Caco-2 (cell line): ENCODE measurements around the gene ABCF2. TPM values are rescaled to one million over a fixed set of nuclear protein-coding genes. Genes with fewer than 3 reads are reported as not detected.

Experiments
- BruUV-seq: library from RNA; stranded (reverse); fragments of 400-500 nt; replicated peaks from 2 replicates; lab custom pipeline; 2021; lab: Mats Ljungman, UMichigan
- CTCF ChIA-PET: fragments of 300-600 bp; sonication (Branson Sonifier 250); formaldehyde crosslinking; loops from one replicate; lab custom pipeline; 2022; ENCODE audit warnings: antibody characterized with exemption; lab: Charles Lee
- POLR2A ChIA-PET: fragments of 300-600 bp; sonication (Branson Sonifier 250); formaldehyde crosslinking; loops from one replicate; lab custom pipeline; 2022; ENCODE audit warnings: antibody characterized with exemption; lab: Charles Lee
- DNase-seq, 2 experiments: peaks; one replicate each; pipeline versions ENCODE4 v3.0.0 to v3.0.0-alpha.2; 2020 to 2022
- H3K27me3 ChIP-seq: replicated peaks from 2 replicates; pipeline ENCODE4 v1.6.0; 2011; ENCODE audit warnings: low read length; ENCODE audit not compliant: control insufficient read depth, insufficient read depth
- H3K36me3 ChIP-seq: 2 replicates; pipeline ENCODE4 v1.5.1; 2011; ENCODE audit warnings: low read length; ENCODE audit not compliant: control insufficient read depth, insufficient read depth
- H3K4me1 ChIP-seq: fragments of 250-450 bp; sonication (Bioruptor Pico); 2 replicates; pipeline ENCODE4 v1.5.1; 2020; ENCODE audit warnings: mild to moderate bottlenecking
- H3K4me3 ChIP-seq: 2 replicates; pipeline ENCODE4 v1.5.1; 2011; ENCODE audit warnings: low read depth, mild to moderate bottlenecking, control low read depth, low read length
- H3K9me3 ChIP-seq: fragments of 250-450 bp; sonication (Bioruptor Pico); 2 replicates; pipeline ENCODE4 v1.5.1; 2020; ENCODE audit warnings: mild to moderate bottlenecking, moderate library complexity
- H3K27ac Mint-ChIP-seq: one replicate; pipeline ENCODE4 v1.8.0; 2022; ENCODE audit warnings: mixed read lengths; ENCODE audit not compliant: unreplicated experiment
- H3K27me3 Mint-ChIP-seq: one replicate; pipeline ENCODE4 v1.8.0; 2022; ENCODE audit warnings: mixed read lengths; ENCODE audit not compliant: insufficient read depth, unreplicated experiment
- H3K36me3 Mint-ChIP-seq: one replicate; pipeline ENCODE4 v1.8.0; 2022; ENCODE audit warnings: mild to moderate bottlenecking, mixed read lengths; ENCODE audit not compliant: insufficient read depth, unreplicated experiment
- H3K4me1 Mint-ChIP-seq: one replicate; pipeline ENCODE4 v1.8.0; 2022; ENCODE audit warnings: low read depth, mixed read lengths; ENCODE audit not compliant: unreplicated experiment
- H3K4me3 Mint-ChIP-seq: one replicate; pipeline ENCODE4 v1.8.0; 2022; ENCODE audit warnings: mild to moderate bottlenecking, moderate library complexity, mixed read lengths; ENCODE audit not compliant: unreplicated experiment
- H3K9me3 Mint-ChIP-seq: one replicate; pipeline ENCODE4 v1.8.0; 2022; ENCODE audit warnings: mixed read lengths; ENCODE audit not compliant: unreplicated experiment
- intact Hi-C: fragments of 100-400 bp; cut with micrococcal nuclease; formaldehyde crosslinking; loops from one replicate; pipeline ENCODE4 v1.10.0; 2022; ENCODE audit not compliant: unreplicated experiment
- total RNA-seq: library from RNA; stranded (reverse); gene quantifications from 2 replicates; pipeline ENCODE4 v1.2.3, GENCODE V29; 2022
- TF ChIP-seq, protein P1 (sequence below), 2 experiments: fragments of 200-600 bp in 1 of 2; IDR thresholded peaks; 1 replicate in 1 of 2; 2 replicates in 1 of 2; pipeline versions ENCODE4 v1.5.1 to v1.8.0; 2011 to 2022; ENCODE audit warnings: antibody characterized with exemption in 1 of 2, control low read depth in 1 of 2, inconsistent platforms in 1 of 2, low read depth in 1 of 2, low read length in 1 of 2, mild to moderate bottlenecking in 1 of 2, moderate library complexity in 1 of 2; ENCODE audit not compliant: insufficient read depth in 1 of 2, severe bottlenecking in 1 of 2, unreplicated experiment in 1 of 2

ABCF2 gene
- total RNA-seq, 1 experiment from 2014 or later, result 57.8 TPM

- Mint-ChIP-seq H3K4me3 (no peak overlapping the region), H3K4me1 (peaks cover 19% of the 10 kb centered on the region), H3K9me3 (no peaks in the 10 kb centered on the region), H3K36me3 (no peaks in the 10 kb centered on the region), H3K27me3 (peaks cover 32% of the 10 kb centered on the region), H3K27ac (no peak overlapping the region)
- H3K36me3 ChIP-seq, result no peaks in the 10 kb centered on the region
- TF ChIP-seq, protein P1, sequence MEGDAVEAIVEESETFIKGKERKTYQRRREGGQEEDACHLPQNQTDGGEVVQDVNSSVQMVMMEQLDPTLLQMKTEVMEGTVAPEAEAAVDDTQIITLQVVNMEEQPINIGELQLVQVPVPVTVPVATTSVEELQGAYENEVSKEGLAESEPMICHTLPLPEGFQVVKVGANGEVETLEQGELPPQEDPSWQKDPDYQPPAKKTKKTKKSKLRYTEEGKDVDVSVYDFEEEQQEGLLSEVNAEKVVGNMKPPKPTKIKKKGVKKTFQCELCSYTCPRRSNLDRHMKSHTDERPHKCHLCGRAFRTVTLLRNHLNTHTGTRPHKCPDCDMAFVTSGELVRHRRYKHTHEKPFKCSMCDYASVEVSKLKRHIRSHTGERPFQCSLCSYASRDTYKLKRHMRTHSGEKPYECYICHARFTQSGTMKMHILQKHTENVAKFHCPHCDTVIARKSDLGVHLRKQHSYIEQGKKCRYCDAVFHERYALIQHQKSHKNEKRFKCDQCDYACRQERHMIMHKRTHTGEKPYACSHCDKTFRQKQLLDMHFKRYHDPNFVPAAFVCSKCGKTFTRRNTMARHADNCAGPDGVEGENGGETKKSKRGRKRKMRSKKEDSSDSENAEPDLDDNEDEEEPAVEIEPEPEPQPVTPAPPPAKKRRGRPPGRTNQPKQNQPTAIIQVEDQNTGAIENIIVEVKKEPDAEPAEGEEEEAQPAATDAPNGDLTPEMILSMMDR (IDR thresholded peaks at IDR 0.05; ENCODE audit: insufficient read depth in 1 of 2, low read depth in 1 of 2, low read length in 1 of 2, severe bottlenecking in 1 of 2, unreplicated experiment in 1 of 2), result no peak
- ChIA-PET CTCF (no interaction called here), POLR2A (no interaction called here)
- H3K9me3 ChIP-seq, result no peaks in the 10 kb centered on the region
- H3K27me3 ChIP-seq, result peaks cover 2% of the 10 kb centered on the region
- intact Hi-C loops, result no loop called here
- no TSS peak for BruUV-seq
- no peak overlapping the region for H3K4me3 ChIP-seq
- no peak for DNase-seq
- peaks cover 24% of the 10 kb centered on the region for H3K4me1 ChIP-seq
Observed at GRCh38 chr7:151254851-151255250, 27.8 kb upstream of the ABCF2 start.

DNA sequence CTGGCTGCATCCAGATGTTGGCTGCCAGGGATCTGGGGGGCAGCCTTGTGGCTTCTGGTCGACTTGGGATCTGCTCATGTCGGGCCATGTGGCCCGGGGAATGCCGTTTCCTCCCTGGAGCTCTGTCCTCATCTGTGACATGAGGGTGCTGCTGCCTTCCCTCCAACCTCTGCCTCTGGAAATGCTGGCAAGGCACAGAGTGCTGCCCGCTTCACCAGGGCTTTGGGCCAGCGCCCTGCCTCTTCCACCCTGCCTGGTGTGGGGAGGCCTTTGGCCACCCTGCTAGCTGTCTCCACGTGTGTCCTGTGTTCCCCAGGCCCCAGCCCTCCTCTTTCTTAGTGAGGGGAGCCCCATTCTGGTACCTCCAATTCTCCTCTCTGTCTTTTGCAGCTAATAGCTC, 27.3 kb upstream of the ABCF2 start:
- TF ChIP-seq, protein P1 (IDR thresholded peaks at IDR 0.05; ENCODE audit: insufficient read depth in 1 of 2, low read depth in 1 of 2, low read length in 1 of 2, severe bottlenecking in 1 of 2, unreplicated experiment in 1 of 2), result no peak
- H3K27me3 ChIP-seq, result peaks cover 2% of the 10 kb centered on the region
- H3K27ac Mint-ChIP-seq, result no peak overlapping the region

DNA sequence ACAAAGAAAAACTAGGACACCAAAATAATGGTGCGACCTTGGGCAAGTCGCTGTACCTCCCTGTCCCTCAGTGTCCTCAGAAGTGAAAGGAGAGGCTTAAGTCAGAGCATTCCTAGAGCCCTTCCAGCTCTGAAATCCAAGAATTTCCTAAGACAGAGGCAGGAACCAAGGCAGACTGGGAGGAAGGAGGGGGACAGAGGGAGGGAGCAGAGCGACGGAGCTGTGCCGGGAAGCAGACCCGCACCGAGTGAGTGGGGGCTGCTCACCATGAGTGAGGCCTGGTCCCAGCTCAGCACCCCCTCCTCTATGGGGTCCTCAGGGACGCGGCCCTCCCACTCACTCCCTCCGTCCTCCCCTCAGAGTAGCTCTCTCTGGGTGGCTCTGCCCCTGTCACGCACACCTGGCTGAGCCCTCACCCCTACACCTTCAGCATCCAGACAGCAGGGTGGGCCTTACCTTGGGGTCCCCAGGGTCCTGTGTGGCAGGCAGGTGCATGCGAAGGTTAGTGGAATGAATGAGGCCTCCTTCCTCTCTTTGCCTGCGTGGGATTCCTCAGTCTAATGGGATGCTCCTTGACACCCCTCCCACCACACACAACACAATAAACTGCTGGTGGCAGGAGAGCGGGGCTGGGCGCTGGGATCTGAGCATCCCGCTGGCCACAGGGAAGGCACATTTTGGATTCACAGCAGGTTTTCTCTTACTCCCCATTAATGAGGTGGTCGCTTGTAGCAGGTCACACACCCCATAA, 26.1 kb upstream of the ABCF2 start:
- H3K27ac Mint-ChIP-seq, result no peak overlapping the region
- TF ChIP-seq, protein P1 (IDR thresholded peaks at IDR 0.05; ENCODE audit: insufficient read depth in 1 of 2, low read depth in 1 of 2, low read length in 1 of 2, severe bottlenecking in 1 of 2, unreplicated experiment in 1 of 2), result no peak
- H3K4me1 Mint-ChIP-seq, result peaks cover 26% of the 10 kb centered on the region
- Histone ChIP-seq H3K36me3 (no peaks in the 10 kb centered on the region), H3K27me3 (peaks cover 2% of the 10 kb centered on the region), H3K4me1 (peaks cover 27% of the 10 kb centered on the region), H3K4me3 (no peak overlapping the region), H3K9me3 (no peaks in the 10 kb centered on the region)
- ChIA-PET POLR2A (interaction anchor here (0.5 kb wide), 1 partner anchor 172 kb away, joined by 3 read pairs; no protein-coding TSS in a partner anchor), CTCF (no interaction called here)
- BruUV-seq, result no TSS peak
- intact Hi-C loops, result no loop called here
- H3K9me3 Mint-ChIP-seq, result no peaks in the 10 kb centered on the region
- H3K36me3 Mint-ChIP-seq, result peaks cover 6% of the 10 kb centered on the region
- DNase-seq, result no peak
- H3K27me3 Mint-ChIP-seq, result peaks cover 25% of the 10 kb centered on the region
- no peak overlapping the region for H3K4me3 Mint-ChIP-seq

More for the DNA sequence above, 27.3 kb upstream of the ABCF2 start:
- H3K4me3 Mint-ChIP-seq, result no peak overlapping the region
- ChIA-PET POLR2A (no interaction called here), CTCF (no interaction called here)
- H3K36me3 Mint-ChIP-seq, result no peaks in the 10 kb centered on the region
- intact Hi-C loops, result no loop called here
- no peaks in the 10 kb centered on the region for H3K9me3 Mint-ChIP-seq
- H3K4me1 ChIP-seq, result peaks cover 27% of the 10 kb centered on the region
- no peaks in the 10 kb centered on the region for H3K36me3 ChIP-seq
- BruUV-seq, result no TSS peak
- no peak for DNase-seq
- no peak overlapping the region for H3K4me3 ChIP-seq
- H3K27me3 Mint-ChIP-seq, result peaks cover 32% of the 10 kb centered on the region
- no peaks in the 10 kb centered on the region for H3K9me3 ChIP-seq
- H3K4me1 Mint-ChIP-seq, result peaks cover 23% of the 10 kb centered on the region
